HG02973 (cell line): ENCODE results near the gene CPN1.

Experiments
- ATAC-seq: cut with Tn5 transposase; IDR thresholded peaks from one replicate; pipeline ENCODE4 v1.9.1; 2021; ENCODE audit warnings: moderate library complexity; ENCODE audit not compliant: unreplicated experiment

The CPN1 gene

DNA sequence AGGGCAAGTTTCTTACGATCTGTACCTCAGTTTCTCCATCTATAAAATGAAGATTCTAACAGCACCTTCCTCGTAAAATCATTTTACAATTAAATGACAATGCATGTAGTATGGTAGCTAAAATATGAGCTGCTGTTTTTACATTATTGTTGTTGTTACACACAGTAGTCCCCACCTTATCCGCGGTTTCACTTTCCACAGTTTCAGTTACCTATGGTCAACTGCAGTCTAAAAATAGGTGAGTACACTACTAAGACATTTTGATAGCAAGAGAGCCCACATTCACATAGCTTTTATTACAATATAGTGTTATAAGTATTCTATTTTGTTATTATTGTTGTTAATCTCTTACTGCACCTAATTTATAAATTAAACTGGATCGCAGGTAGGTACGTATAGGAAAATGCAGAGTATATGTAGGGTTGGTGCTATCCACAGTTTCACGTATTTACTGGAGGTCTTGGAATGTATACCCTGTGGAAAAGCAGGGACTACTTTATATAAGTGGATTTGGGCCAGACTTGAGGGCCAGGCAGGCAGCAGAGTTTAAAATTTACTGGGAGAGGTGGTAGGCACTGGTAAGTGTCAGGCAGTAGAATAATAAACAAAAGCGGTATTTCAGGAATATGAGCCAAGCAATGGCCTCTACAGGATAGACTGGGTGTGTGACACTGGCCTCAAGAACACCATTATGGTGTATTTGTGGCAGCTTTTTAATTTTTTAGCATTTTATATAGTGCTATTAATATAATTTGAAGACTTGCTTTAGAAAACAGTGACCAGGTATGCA is 82.2 kb downstream of the CPN1 start:
- no peak for ATAC-seq

GRCh38 chr10:99998889-99999288 is 82.8 kb downstream of the CPN1 start:
- ATAC-seq, result no peak

DNA sequence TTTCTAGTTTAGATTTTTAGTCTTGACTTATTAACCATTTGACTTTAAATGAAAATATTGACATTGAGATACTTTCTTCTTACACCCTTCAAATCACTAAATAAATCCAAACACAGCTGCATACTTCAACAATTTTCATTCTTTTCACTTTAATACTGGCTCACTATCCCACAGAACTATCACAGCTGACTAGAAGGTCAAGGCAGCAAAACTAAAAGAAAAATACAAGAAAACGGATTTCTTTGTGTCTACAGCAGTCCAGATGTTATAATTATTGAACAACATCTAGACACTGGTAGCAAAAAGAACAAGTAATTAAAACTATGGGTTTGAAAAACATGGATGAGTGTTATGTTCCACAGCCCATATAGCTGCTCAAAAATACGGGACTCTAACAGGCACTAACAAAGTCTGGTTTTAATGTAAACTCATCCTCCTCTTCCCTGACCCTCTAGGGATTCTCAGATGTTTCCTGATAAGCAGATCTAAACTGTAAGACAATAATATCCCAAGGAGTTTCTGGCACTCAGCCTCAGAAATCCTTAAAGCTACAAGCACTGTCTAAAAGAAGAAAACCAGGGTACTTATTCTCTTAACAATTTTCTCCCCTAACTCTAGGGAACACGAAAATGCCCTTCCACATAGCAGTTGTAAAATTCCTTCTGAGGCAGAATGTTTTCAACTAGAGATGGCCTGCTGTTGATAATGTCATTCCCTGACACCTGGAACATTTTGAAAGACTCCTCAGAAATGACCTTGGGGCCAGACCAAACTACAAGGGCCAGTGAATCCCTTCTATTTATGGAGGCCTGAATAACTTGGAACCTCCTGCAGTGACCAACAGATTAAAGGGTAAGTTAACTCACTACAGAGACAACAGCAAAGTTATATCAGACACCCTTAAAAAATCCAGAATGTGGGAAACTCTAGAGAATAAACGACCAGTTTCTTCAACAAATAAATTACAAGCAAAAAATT is 84.7 kb downstream of the CPN1 start:
- no peak for ATAC-seq

DNA sequence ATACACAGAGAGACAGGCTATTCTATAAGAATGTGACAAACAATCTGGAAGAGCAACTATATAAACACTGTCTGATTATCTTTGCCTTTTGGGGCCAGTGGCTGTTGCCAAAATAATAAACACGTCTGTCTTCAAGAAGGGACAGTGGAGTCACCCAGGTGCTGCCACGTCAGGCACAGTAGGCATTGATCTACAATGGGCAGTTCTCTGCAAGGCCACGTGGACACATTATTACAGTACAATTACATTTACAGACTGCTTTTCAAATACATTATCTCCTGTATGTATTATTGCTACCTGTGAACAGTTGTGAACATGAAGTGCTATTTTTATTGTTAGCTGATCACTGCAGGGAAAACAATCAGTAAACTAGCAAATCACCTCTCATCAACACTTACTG is 86.0 kb downstream of the CPN1 start:
- ATAC-seq, result no peak

DNA sequence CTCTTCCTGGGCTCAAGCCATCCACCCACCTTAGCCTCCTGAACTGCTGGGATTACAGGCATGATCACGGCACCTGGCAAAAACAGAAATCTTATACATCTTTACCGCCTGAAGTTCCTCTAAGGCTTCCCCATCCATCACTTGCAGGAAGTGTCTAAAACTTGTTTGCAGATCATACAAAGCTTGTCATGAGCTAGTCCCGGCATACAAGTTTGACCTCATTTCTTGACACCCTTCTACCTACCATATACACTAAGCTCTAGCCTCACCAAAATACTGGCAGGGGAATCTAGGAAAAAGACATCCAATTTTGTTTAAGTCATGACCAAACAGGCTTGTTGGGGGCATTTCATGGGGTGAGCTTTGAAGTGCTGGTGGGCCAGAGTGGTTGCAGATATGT is 86.4 kb downstream of the CPN1 start:
- ATAC-seq, result no peak

GRCh38 chr10:99994801-99995200 is 86.9 kb downstream of the CPN1 start:
- ATAC-seq, result no peak

DNA sequence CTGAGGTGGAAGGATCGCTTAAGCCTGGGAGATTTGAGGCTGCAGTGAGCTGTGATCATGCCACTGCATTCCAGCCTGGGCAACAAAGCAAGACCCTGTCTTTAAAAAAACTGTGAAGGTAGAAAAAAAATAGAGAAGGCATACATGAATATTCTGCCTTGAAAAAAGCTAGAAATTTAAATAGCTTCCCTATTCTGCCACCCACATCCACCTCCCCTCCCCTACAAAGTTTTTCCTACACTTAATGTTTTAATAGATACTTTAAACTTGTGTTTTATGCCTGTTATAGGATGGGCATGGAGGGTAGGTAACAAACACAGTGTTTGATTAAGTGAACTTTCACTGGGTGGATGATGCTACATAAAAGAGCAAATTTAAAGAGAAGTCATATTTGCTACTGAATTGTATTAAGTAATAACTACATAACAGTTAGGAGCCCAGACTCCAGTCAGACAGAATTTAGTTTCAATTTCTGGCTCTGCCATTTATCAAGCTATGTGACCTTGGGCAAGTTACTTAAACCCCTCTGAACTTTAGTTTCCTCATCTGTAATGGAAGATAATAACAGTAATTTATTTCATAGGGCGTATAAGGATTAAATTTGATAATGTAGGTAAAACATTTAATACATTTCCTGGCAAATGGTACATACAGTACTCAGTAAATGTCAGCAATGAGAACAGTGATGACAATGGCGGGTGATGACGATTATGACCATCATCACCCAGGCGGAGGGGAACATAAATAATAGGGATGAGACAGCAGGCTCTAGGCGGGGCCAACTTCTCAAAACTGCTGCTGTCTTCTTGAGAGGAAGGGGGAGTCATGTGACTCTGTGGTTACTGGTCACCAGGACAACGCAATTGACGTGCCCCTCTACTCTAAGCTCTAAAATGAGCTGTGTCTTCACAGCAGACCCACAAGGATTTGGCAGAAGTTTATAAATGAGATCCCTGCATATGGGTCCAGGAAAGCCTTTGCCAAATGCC is 87.7 kb downstream of the CPN1 start:
- ATAC-seq, result peak; percentile 91
